ENCODE measurements around the gene CCNI.
A peak's percentile ranks its signal among the peaks of the same experiment; 100 is the strongest.

GRCh38 chr4:77045490-77045889 lies 30.3 kb downstream of the CCNI start:
- TF ChIP-seq, protein P1, sequence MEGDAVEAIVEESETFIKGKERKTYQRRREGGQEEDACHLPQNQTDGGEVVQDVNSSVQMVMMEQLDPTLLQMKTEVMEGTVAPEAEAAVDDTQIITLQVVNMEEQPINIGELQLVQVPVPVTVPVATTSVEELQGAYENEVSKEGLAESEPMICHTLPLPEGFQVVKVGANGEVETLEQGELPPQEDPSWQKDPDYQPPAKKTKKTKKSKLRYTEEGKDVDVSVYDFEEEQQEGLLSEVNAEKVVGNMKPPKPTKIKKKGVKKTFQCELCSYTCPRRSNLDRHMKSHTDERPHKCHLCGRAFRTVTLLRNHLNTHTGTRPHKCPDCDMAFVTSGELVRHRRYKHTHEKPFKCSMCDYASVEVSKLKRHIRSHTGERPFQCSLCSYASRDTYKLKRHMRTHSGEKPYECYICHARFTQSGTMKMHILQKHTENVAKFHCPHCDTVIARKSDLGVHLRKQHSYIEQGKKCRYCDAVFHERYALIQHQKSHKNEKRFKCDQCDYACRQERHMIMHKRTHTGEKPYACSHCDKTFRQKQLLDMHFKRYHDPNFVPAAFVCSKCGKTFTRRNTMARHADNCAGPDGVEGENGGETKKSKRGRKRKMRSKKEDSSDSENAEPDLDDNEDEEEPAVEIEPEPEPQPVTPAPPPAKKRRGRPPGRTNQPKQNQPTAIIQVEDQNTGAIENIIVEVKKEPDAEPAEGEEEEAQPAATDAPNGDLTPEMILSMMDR (IDR thresholded peaks at IDR 0.05), result peak in 1 of 3 experiments; percentile 24
- TF ChIP-seq POLR2A (IDR thresholded peaks at IDR 0.05), result no peak

All from testis (tissue), 2 donors.